HepG2 (cell line): Measurements from ENCODE around the gene HLCS. TPM values are rescaled to one million over a fixed set of nuclear protein-coding genes. Genes with fewer than 3 reads are reported as not detected.

Experiments used
- PRDM10 ChIP-seq: sonication (generic); formaldehyde crosslinking; IDR thresholded peaks from 2 replicates; pipeline ENCODE4 v1.4.0; 2020; ENCODE audit warnings: low read depth, missing genetic modification reagents
- polyA plus RNA-seq, 8 experiments: library from polyadenylated mRNA; depleted of rRNA in 3 of 8; stranded (reverse) in 7 of 8; unstranded in 1 of 8; fragments of >200 nt; fragmentation: Illumina TruSeq in 4 of 8; extraction: Trizol in 4 of 8; gene quantifications; 2 replicates each; pipeline versions ENCODE4 v1.2.1 to v1.2.3, GENCODE V29; 2011 to 2016; ENCODE audit warnings: low read depth in 4 of 8, missing spikeins in 1 of 8, mixed read lengths in 1 of 8; ENCODE audit not compliant: insufficient read depth in 1 of 8
- total RNA-seq, 5 experiments: library from RNA; depleted of rRNA; stranded (reverse); fragments of >200 nt; fragmentation: Illumina TruSeq; extraction: Trizol; gene quantifications; 2 replicates each; pipeline ENCODE4 v1.2.3, GENCODE V29; 2016; ENCODE audit warnings: low read depth in 1 of 5
- TF ChIP-seq, protein P1 (sequence below): sonication (generic); formaldehyde crosslinking; IDR thresholded peaks from 2 replicates; pipeline ENCODE4 v1.4.0; 2020; ENCODE audit warnings: missing genetic modification reagents
- TF ChIP-seq, protein P2 (sequence below): IDR thresholded peaks from 2 replicates; pipeline ENCODE4 v1.6.1; 2012; ENCODE audit warnings: low read depth, low read length, improper control_type of control experiment

HLCS gene
- total and polyA plus RNA-seq, 2 of the 13 experiments (the other 11 are each of a cell fraction or from before 2014, with no cell fraction given), result 7.9 to 12.3 TPM

- TF ChIP-seq, protein P1, sequence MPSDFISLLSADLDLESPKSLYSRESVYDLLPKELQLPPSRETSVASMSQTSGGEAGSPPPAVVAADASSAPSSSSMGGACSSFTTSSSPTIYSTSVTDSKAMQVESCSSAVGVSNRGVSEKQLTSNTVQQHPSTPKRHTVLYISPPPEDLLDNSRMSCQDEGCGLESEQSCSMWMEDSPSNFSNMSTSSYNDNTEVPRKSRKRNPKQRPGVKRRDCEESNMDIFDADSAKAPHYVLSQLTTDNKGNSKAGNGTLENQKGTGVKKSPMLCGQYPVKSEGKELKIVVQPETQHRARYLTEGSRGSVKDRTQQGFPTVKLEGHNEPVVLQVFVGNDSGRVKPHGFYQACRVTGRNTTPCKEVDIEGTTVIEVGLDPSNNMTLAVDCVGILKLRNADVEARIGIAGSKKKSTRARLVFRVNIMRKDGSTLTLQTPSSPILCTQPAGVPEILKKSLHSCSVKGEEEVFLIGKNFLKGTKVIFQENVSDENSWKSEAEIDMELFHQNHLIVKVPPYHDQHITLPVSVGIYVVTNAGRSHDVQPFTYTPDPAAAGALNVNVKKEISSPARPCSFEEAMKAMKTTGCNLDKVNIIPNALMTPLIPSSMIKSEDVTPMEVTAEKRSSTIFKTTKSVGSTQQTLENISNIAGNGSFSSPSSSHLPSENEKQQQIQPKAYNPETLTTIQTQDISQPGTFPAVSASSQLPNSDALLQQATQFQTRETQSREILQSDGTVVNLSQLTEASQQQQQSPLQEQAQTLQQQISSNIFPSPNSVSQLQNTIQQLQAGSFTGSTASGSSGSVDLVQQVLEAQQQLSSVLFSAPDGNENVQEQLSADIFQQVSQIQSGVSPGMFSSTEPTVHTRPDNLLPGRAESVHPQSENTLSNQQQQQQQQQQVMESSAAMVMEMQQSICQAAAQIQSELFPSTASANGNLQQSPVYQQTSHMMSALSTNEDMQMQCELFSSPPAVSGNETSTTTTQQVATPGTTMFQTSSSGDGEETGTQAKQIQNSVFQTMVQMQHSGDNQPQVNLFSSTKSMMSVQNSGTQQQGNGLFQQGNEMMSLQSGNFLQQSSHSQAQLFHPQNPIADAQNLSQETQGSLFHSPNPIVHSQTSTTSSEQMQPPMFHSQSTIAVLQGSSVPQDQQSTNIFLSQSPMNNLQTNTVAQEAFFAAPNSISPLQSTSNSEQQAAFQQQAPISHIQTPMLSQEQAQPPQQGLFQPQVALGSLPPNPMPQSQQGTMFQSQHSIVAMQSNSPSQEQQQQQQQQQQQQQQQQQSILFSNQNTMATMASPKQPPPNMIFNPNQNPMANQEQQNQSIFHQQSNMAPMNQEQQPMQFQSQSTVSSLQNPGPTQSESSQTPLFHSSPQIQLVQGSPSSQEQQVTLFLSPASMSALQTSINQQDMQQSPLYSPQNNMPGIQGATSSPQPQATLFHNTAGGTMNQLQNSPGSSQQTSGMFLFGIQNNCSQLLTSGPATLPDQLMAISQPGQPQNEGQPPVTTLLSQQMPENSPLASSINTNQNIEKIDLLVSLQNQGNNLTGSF (CRISPR knock-in tag), result no peak
- TF ChIP-seq, protein P2, sequence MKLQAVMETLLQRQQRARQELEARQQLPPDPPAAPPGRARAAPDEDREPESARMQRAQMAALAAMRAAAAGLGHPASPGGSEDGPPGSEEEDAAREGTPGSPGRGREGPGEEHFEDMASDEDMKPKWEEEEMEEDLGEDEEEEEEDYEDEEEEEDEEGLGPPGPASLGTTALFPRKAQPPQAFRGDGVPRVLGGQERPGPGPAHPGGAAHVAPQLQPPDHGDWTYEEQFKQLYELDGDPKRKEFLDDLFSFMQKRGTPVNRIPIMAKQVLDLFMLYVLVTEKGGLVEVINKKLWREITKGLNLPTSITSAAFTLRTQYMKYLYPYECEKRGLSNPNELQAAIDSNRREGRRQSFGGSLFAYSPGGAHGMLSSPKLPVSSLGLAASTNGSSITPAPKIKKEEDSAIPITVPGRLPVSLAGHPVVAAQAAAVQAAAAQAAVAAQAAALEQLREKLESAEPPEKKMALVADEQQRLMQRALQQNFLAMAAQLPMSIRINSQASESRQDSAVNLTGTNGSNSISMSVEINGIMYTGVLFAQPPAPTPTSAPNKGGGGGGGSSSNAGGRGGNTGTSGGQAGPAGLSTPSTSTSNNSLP, result no peak
- TF ChIP-seq PRDM10 (CRISPR knock-in tag), result no peak
These were observed 156.0 kb downstream of the HLCS start (continued) for GRCh38 chr21:36810443-36810842.
